ENCODE data around the gene CXCL13.
"Not testable (repeated sequence)": the region's sequence is repeated elsewhere in the genome, so short reads cannot be mapped to it uniquely, and the experiment has no call there.

CXCL13 gene, protein sequence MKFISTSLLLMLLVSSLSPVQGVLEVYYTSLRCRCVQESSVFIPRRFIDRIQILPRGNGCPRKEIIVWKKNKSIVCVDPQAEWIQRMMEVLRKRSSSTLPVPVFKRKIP

DNA sequence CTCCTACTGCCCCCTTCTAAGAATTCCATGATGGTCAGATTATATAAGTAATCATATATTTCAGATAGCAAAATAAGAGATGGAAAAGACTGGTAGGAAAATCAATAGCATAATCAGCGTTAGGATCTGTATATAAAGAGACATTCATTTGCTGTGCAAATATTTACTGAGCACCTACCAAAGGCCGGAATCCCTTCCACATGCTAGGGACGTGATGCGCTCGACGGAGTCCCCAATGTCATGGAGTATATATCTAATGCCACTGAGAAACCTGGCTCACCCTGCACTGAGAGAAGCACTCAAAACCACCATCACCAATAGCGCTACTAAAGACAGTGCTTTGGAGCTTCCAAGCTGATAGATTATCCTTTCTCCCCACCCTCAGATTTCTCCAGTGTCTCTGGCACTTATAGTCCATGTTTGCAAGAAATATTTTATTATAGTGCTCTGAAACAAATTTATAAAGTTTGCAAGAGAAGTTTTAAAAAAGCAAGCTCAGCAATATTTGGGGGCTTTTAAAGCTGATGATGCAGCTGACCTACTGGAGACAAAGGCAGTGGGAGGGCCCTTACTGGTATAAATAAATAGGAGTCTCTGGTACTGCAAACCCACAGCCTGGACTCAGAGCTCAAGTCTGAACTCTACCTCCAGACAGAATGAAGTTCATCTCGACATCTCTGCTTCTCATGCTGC is at the start of gene CXCL13:
Gene CXCL13 (plus strand): TSS at position 611 of the 693 bp plus-strand sequence. CDS start 46 bp downstream, at position 657.
- DNase-seq (ENCODE audit: low read depth, low spot score), result no peak

- no peak for DNase-seq (ENCODE audit: low read depth, low spot score)
These were observed 45.5 kb upstream of the CXCL13 start for GRCh38 chr4:77560170-77560569.

DNA sequence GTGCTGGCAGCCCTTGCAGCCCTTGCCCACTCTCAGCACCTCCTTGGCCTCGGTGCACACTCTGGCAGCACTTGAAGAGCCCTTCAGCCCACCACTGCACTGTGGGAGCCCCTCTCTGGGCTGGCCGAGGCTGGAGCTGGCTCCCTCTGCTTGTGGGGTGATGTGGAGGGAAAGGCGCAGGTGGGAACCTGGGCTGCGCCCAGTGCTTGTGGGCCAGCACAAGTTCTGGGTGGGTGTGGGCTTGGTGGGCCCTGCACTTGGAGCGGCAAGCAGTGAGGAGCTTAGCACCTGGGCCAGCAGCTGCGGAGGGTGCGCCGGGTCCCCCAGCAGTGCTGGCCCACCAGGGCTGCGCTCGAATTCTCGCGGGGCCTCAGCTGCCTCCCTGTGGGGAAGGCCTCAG is 43.9 kb upstream of the CXCL13 start:
- DNase-seq (ENCODE audit: low read depth, low spot score), result not testable (repeated sequence)

DNA sequence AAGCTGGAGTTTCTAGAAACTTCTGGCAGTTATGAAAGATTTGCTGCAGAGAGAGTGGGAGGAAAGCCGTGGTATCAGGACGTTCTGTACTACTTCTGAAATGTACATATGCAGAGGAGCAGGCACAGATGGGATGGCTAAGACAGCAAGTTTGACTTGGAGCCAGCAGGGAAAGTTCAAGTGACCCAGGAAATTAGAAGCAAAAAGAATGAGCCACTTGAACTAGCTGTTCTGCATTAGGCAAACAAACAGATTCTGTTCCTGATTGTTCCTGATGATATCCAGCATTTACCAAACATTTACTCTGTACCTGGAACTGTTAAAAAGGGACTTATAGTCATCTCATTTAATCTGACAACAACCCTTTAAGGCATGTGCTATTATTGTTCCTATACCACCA is 41.4 kb upstream of the CXCL13 start:
- DNase-seq (ENCODE audit: low read depth, low spot score), result no peak

- no peak for DNase-seq (ENCODE audit: low read depth, low spot score)
These were observed 39.5 kb upstream of the CXCL13 start for GRCh38 chr4:77566148-77566547.

GRCh38 chr4:77567549-77567948 is 38.1 kb upstream of the CXCL13 start:
- DNase-seq (ENCODE audit: low read depth, low spot score), result no peak

GRCh38 chr4:77570508-77571214 is 35.0 kb upstream of the CXCL13 start:
- not testable (repeated sequence) for DNase-seq (ENCODE audit: low read depth, low spot score)

- no peak for DNase-seq (ENCODE audit: low read depth, low spot score)
These were observed 29.3 kb upstream of the CXCL13 start for GRCh38 chr4:77576351-77576750.

DNA sequence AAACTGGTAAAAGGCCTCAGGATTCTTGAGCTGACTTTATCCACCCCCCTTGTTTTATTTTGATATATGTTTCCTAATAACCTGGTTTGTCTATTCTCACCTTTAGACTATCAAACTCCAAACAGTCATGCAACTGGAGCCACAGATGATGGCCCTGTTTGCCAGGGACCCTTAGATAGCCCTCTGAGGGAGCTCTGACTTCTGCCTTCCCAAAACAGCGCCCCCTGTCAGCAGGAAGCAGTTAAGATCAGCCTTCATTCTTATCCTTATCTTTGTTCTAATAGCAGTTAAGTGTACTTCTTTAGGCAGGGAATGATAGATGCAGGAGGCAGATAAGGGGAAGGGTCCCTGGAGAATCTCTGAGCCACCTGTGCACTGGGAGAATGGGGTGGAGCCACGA is 27.5 kb upstream of the CXCL13 start:
- no peak for DNase-seq (ENCODE audit: low read depth, low spot score)

DNA sequence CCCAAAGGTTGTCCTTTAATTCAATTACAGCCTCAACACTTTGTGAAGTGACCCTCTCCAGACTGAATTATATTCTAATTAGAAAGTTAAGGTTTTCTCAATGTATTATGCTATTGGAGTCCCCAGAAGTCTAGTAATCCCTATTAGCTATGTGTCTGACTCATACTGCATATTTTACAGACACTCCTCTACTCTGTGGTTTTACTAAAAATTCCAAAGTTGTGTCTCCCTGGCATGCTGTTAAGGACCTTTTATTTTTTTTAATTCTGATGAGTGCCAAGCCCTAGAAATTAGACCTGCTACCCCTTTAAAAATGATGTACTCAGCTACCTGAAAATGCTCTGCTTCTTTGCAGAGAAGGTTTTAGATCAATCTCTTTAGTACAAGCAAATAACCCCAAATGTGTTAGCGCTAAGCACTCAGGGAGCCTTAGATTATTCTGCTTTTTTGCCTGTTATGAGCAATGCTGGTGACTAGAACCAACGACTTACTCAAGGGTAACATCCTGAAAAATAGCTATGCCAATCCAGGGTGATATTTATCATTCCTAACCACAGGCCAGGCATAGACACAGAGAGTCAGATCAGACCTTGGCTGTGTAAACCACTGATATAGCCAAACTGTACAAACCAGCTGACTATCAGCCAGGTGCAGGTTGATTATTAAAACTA is 26.1 kb upstream of the CXCL13 start:
- DNase-seq (ENCODE audit: low read depth, low spot score), result no peak

GRCh38 chr4:77581724-77582123 is 23.9 kb upstream of the CXCL13 start:
- no peak for DNase-seq (ENCODE audit: low read depth, low spot score)

GRCh38 chr4:77582156-77582555 is 23.5 kb upstream of the CXCL13 start:
- no peak for DNase-seq (ENCODE audit: low read depth, low spot score)

GRCh38 chr4:77582711-77583110 is 22.9 kb upstream of the CXCL13 start:
- DNase-seq (ENCODE audit: low read depth, low spot score), result no peak

- peak; percentile 5 for DNase-seq (ENCODE audit: low read depth, low spot score)
These were observed 18.7 kb upstream of the CXCL13 start for GRCh38 chr4:77586951-77587383.

GRCh38 chr4:77590482-77590881 is 15.1 kb upstream of the CXCL13 start:
- DNase-seq (ENCODE audit: low read depth, low spot score), result no peak

DNA sequence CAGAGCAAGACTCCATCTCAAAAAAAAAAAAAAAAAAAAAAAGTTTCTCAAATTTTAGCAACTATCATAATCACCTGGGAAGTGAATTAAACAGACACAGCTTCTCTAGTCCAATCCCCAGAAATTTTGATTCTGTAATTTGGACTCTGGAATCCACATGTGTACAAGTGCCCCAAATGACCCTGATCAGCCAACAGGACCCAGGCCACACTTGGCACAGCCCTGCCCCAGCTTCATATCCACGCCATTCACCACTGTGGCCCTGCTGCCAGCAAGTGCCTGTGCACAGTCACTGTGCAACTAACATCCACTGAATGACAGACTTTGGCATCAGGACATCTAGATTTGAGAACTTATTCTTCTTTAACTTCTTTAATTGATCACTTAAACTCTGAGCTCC is 14.1 kb upstream of the CXCL13 start:
- DNase-seq (ENCODE audit: low read depth, low spot score), result no peak

DNA sequence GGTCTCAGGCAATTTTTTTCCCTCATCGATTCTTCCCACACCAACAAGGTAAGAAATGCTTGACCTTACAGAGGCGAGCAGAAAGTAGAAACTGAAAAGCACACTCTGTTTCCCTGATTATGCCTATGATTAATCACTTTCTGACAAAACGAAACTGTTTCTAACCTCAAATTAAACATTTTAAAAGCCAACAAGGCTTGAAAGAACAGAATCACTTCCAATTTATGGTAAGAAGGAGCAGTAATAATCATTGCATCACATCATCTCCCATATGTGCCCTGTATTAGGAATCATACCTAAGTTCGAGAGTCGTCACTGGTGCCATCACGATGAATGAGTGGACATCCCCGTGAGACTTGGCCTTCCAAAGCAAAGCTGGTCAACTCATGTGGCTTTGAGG is 12.5 kb upstream of the CXCL13 start:
- DNase-seq (ENCODE audit: low read depth, low spot score), result no peak

- no peak for DNase-seq (ENCODE audit: low read depth, low spot score)
These were observed 11.6 kb upstream of the CXCL13 start for GRCh38 chr4:77593993-77594392.

DNA sequence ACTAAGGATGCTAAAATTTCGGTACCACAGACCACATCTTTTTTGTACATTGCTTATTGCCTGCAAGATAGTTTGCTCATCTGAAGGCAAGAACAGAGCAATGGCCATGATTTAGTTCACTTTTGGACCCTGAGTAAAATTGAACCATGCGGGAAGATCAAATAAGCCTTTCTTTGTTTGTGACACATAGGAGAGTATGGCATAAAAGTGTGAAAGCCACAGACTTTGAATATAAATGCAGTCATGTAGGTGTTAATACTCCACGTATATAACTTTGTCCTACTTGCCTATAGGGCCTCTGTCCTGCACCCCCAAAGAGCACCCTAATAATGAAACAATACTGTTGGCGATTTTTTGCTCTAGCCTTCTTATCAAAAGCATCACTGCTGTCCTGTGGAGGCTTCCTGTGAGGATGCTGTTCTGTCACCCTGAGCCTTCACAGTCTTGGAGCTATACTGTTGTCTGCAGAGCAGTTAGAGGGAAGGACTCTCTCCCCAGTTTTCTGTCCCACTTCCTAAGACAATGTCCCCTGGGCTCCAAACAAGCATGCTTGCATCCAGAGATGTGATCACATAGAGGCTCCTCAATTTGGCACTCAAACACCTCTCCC is 10.2 kb upstream of the CXCL13 start:
- DNase-seq (ENCODE audit: low read depth, low spot score), result no peak

GRCh38 chr4:77599378-77599777 is 6.2 kb upstream of the CXCL13 start:
- no peak for DNase-seq (ENCODE audit: low read depth, low spot score)

- no peak for DNase-seq (ENCODE audit: low read depth, low spot score)
These were observed 4.8 kb upstream of the CXCL13 start for GRCh38 chr4:77600521-77601451.
